Stomach (tissue), 9 donors: ENCODE data around the gene GNLY. TPM values are rescaled to one million over a fixed set of nuclear protein-coding genes. Genes with fewer than 3 reads are reported as not detected.

ENCODE experiments used
- DNase-seq, 2 donors: peaks; one replicate each; pipeline versions ENCODE4 v3.0.0 to v3.0.0-alpha.2; 2013 to 2019
- H3K27ac ChIP-seq, 5 donors: fragments of 200-600 bp in 4 of 5; sonication (generic) in 4 of 5; one replicate each; pipeline ENCODE4 v1.5.1; 2013 to 2019; ENCODE audit warnings: mild to moderate bottlenecking in 1 of 5, moderate library complexity in 1 of 5
- H3K27me3 ChIP-seq, 3 donors: fragments of 200-600 bp; sonication (generic); one replicate each; pipeline ENCODE4 v1.5.1; 2017 to 2019; ENCODE audit warnings: mixed run types in 1 of 3
- H3K36me3 ChIP-seq, 4 donors: fragments of 200-600 bp; sonication (generic); 1 replicate in 3 of 4; 2 replicates in 1 of 4; pipeline ENCODE4 v1.5.1; 2016 to 2019
- H3K4me1 ChIP-seq, 4 donors: fragments of 200-600 bp; sonication (generic); one replicate each; pipeline ENCODE4 v1.5.1; 2016 to 2019
- H3K4me3 ChIP-seq, 4 donors: fragments of 200-600 bp; sonication (generic) in 3 of 4; one replicate each; pipeline ENCODE4 v1.5.1; 2016 to 2019; ENCODE audit warnings: mild to moderate bottlenecking in 1 of 4
- H3K9me3 ChIP-seq, 4 donors: fragments of 200-600 bp; sonication (generic); one replicate each; pipeline ENCODE4 v1.5.1; 2016 to 2019
- CTCF ChIP-seq, 7 experiments: fragments of 450-650 bp in 4 of 7; fragments of 200-600 bp in 3 of 7; sonication (generic) in 3 of 7; IDR thresholded peaks; one replicate each; pipeline ENCODE4 v1.5.1; 2016 to 2019; ENCODE audit warnings: antibody characterized with exemption in 7 of 7, control low read depth in 2 of 7, mild to moderate bottlenecking in 1 of 7
- EP300 ChIP-seq: sonication (generic); formaldehyde crosslinking; IDR thresholded peaks from one replicate; pipeline ENCODE4 v1.6.1; 2017; ENCODE audit warnings: antibody characterized with exemption
- POLR2A ChIP-seq, 4 donors: fragments of 450-650 bp; IDR thresholded peaks; one replicate each; pipeline ENCODE4 v1.6.1; 2016; ENCODE audit warnings: antibody characterized with exemption in 4 of 4, control low read depth in 2 of 4, mild to moderate bottlenecking in 1 of 4, moderate library complexity in 1 of 4
- POLR2AphosphoS5 ChIP-seq, 3 donors: sonication (generic); formaldehyde crosslinking; IDR thresholded peaks; one replicate each; pipeline ENCODE4 v1.6.1; 2016; ENCODE audit warnings: antibody characterized with exemption in 3 of 3
- WGBS, 5 donors: extraction: QIAGEN DNeasy Blood & Tissue Kit in 3 of 5; methylation state at CpG; one replicate each; pipeline versions ENCODE4 v1.1.5 to v1.1.7; 2013 to 2018; 5-methylcytosine and 5-hydroxymethylcytosine counted together
- intact Hi-C: fragments of 100-400 bp; cut with DNase I; formaldehyde crosslinking; loops from one replicate; pipeline ENCODE4 v1.15.1; 2023; ENCODE audit warnings: low total_unique reads
- polyA plus RNA-seq, 3 donors: library from polyadenylated mRNA; stranded (reverse); fragments of 200-250 nt; gene quantifications; one replicate each; pipeline ENCODE4 v1.2.3, GENCODE V29; 2013
- total RNA-seq, 5 donors: library from RNA; depleted of rRNA; stranded (reverse); fragments of >200 nt; gene quantifications; one replicate each; pipeline versions ENCODE4 v1.1.0 to v1.2.3, GENCODE V29; 2014 to 2016
- donor health status: healthy with polysubstance abuse.
- donor health status: Bipolar disorder and iron deficiency.
- donor health status: healthy.

GNLY gene
- total and polyA plus RNA-seq, 8 donors = 0.72 to 5.8 (median 1.7) TPM; not detected in 3

DNA sequence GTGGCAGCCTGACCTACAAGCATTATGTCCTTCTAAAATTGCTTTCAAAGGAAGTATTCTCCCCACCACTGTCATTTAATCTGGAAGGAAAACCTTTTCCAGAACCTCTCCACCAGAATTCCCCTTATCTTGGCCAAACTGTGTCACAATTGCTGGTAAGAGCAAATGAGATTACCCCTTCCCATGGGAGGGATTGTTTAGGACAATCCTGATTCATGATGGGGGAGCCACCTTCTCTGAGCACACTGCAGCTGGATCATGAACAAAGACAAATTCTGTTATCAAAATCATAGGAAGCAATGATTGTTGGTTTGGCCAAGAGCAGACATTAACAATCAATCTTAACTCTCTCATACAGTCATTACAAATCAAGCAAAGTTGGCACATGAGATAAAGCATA lies 41.5 kb downstream of the GNLY start:
- no peaks in the 10 kb centered on the region for H3K36me3 ChIP-seq
- no peaks in the 10 kb centered on the region for H3K9me3 ChIP-seq
- intact Hi-C loops = no loop called here
- no peak for TF ChIP-seq EP300
- TF ChIP-seq POLR2A (IDR thresholded peaks at IDR 0.05) = no peak
- TF ChIP-seq CTCF (IDR thresholded peaks at IDR 0.05) = no peak
- TF ChIP-seq POLR2AphosphoS5 (IDR thresholded peaks at IDR 0.05) = no peak
- no peak for DNase-seq
- H3K27ac ChIP-seq = peak overlapping the region in 1 of 5 donors; percentile 12
- peaks cover under 1 to 25% (median 16%) of the 10 kb centered on the region in 4 donors for H3K4me1 ChIP-seq
- H3K27me3 ChIP-seq = no peaks in the 10 kb centered on the region
- H3K4me3 ChIP-seq = no peak overlapping the region

DNA sequence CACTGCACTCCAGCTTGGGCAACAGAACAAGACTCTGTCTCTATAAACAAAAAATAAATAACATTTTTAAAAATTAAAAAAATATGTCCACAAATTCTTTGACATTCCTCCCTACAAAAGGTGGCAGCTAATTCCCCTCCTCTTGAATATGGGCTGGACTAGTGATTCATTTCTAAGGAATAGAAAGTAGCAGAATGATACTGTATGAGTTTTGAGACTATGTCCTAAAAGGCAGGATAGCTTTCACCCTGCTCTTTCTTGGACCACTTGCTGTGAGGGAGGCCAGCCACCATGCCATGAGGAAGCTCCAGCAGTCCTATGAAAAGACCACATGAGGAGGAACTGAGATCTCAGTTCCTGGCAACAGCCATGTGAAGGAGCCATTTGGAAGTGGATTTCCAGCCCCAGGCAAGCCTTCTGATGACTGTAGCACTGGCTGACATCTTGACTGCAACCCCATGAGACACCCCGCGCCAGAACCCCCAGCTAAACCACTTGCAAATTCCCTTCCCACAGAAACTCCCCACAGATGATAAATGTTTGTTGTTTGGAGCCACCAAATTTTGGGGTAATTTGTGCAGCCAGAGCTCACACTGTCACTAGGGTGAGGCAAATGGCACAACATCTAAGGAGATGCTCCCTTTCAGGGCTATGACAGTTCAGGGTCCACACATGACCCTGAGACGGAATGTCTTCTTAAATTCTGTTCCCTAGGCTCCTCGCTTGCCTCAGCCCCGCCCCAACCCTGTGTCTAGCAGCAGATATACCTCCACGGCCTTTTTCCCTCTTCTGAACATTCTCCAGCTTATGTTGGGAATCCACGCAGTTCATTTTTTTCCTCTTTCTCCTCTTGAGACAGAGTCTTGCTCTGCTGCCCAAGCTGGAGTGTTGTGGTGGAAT lies 42.5 kb downstream of the GNLY start:
- no peaks in the 10 kb centered on the region for H3K9me3 ChIP-seq
- 80 to 92% (median 83%) methylated on average over 7 of the region's 7 CpGs for WGBS, 5 donors
- peaks cover 10 to 35% (median 26%) of the 10 kb centered on the region in 4 donors for H3K4me1 ChIP-seq
- intact Hi-C loops = no loop called here
- no peaks in the 10 kb centered on the region for H3K36me3 ChIP-seq
- H3K27ac ChIP-seq = peak overlapping the region in 4 of 5 donors; percentile 78 to 93 (median 79)
- H3K4me3 ChIP-seq = no peak overlapping the region
- no peaks in the 10 kb centered on the region for H3K27me3 ChIP-seq
- no peak for TF ChIP-seq CTCF (IDR thresholded peaks at IDR 0.05)
- no peak for TF ChIP-seq POLR2AphosphoS5 (IDR thresholded peaks at IDR 0.05)
- TF ChIP-seq EP300 = no peak
- no peak for TF ChIP-seq POLR2A (IDR thresholded peaks at IDR 0.05)
- no peak for DNase-seq

- no peak overlapping the region for H3K4me3 ChIP-seq
- 51 to 79% (median 62%) methylated on average over 4 of the region's 4 CpGs for whole genome bisulfite sequencing, 5 donors
- peak; percentile 59 to 80 for DNase-seq
- H3K9me3 ChIP-seq = no peaks in the 10 kb centered on the region
- intact Hi-C loops = no loop called here
- TF ChIP-seq POLR2AphosphoS5 (IDR thresholded peaks at IDR 0.05) = peak; percentile 61 to 99 (median 84)
- TF ChIP-seq EP300 = no peak
- no peaks in the 10 kb centered on the region for H3K27me3 ChIP-seq
- H3K27ac ChIP-seq = peak overlapping the region; percentile 17 to 93 (median 78)
- H3K36me3 ChIP-seq = no peaks in the 10 kb centered on the region
- peaks cover 17 to 43% (median 33%) of the 10 kb centered on the region in 4 donors for H3K4me1 ChIP-seq
These were observed 43.3 kb downstream of the GNLY start for GRCh38 chr2:85737481-85737880.

DNA sequence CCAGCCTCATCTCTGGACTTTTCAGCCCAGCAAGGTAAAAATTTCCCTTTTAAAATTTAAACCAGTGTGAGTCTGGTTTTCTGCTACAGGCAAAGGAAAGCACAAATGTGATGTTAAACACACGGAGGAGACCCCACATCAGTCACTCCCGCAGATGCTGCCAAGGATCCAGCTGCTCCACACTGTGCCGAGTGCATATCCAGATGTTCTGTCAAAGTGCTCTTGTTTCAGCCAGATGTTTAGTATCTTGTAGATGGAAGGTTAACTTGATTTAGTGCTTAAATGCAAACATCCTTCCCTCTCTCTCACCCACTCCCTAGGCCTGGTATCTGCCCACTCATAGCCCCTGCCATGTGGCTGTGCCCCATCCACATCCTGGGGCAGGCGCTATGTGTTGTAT lies 43.8 kb downstream of the GNLY start:
- DNase-seq = peak in 1 of 2 donors; percentile 80
- no peak overlapping the region for H3K4me3 ChIP-seq
- H3K27me3 ChIP-seq = no peaks in the 10 kb centered on the region
- H3K36me3 ChIP-seq = no peaks in the 10 kb centered on the region
- H3K9me3 ChIP-seq = no peaks in the 10 kb centered on the region
- peaks cover 21 to 47% (median 38%) of the 10 kb centered on the region in 4 donors for H3K4me1 ChIP-seq
- WGBS, 5 donors = 66 to 81% (median 74%) methylated on average over 4 of the region's 4 CpGs
- TF ChIP-seq POLR2AphosphoS5 (IDR thresholded peaks at IDR 0.05) = no peak
- TF ChIP-seq POLR2A (IDR thresholded peaks at IDR 0.05) = no peak
- TF ChIP-seq EP300 = no peak
- TF ChIP-seq CTCF (IDR thresholded peaks at IDR 0.05) = no peak
- H3K27ac ChIP-seq = peak overlapping the region; percentile 17 to 93 (median 78)
- intact Hi-C loops = no loop called here

DNA sequence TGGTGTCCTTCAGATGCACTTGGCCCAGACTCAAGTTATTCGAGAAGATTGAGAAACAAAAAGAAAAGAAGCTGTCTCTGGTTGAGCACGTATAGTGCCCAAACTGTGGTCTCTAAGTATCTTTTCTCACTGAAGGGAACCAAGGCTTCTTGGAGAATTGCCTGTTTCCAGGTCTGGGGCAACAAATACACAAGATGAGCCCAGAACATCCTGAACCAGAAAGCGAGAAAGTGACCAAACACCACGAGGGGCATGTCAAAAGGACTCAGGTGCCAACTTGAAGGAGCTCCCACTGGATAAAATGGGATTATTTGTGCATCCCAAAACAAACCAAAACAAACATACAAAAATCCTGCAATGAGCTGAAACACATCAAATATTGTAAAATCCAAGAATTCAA lies 46.0 kb downstream of the GNLY start:
- no peak overlapping the region for H3K4me3 ChIP-seq
- no peak for TF ChIP-seq CTCF (IDR thresholded peaks at IDR 0.05)
- H3K4me1 ChIP-seq = peaks cover 34 to 70% (median 59%) of the 10 kb centered on the region in 4 donors
- peak overlapping the region in 4 of 5 donors; percentile 89 to 93 (median 92) for H3K27ac ChIP-seq
- intact Hi-C loops = no loop called here
- H3K27me3 ChIP-seq = no peaks in the 10 kb centered on the region
- no peaks in the 10 kb centered on the region for H3K36me3 ChIP-seq
- H3K9me3 ChIP-seq = no peaks in the 10 kb centered on the region
- WGBS, 5 donors = 83 to 91% (median 90%) methylated on average over 4 of the region's 4 CpGs
- no peak for DNase-seq
